HEK293 (cell line): ENCODE data around the gene RETREG2.

Experiments
- REPIN1 ChIP-seq: fragments of 450-650 bp; formaldehyde crosslinking; IDR thresholded peaks from 2 replicates; pipeline ENCODE4 v1.5.1; 2017; ENCODE audit warnings: missing biosample characterization, missing genetic modification characterization, low read depth
- ZBTB10 ChIP-seq: fragments of 450-650 bp; formaldehyde crosslinking; IDR thresholded peaks from 2 replicates; pipeline ENCODE4 v1.5.1; 2016; ENCODE audit warnings: missing biosample characterization, missing genetic modification characterization
- ZNF10 ChIP-seq: fragments of 450-650 bp; formaldehyde crosslinking; IDR thresholded peaks from 2 replicates; pipeline ENCODE4 v1.5.1; 2017; ENCODE audit warnings: missing biosample characterization, missing genetic modification characterization
- ZNF391 ChIP-seq: fragments of 450-650 bp; formaldehyde crosslinking; IDR thresholded peaks from 2 replicates; pipeline ENCODE4 v1.5.1; 2016; ENCODE audit warnings: low read depth, missing biosample characterization, missing genetic modification characterization, borderline replicate concordance
- ZNF792 ChIP-seq: fragments of 450-650 bp; formaldehyde crosslinking; IDR thresholded peaks from 2 replicates; pipeline ENCODE4 v1.5.1; 2016; ENCODE audit warnings: missing biosample characterization, missing genetic modification characterization
- TF ChIP-seq, protein P1 (sequence below): fragments of 450-650 bp; formaldehyde crosslinking; IDR thresholded peaks from 2 replicates; pipeline ENCODE4 v1.5.1; 2016; ENCODE audit warnings: missing biosample characterization, missing genetic modification characterization
- TF ChIP-seq, protein P2 (sequence below): fragments of 450-650 bp; formaldehyde crosslinking; IDR thresholded peaks from 2 replicates; pipeline ENCODE4 v1.5.1; 2016; ENCODE audit warnings: missing biosample characterization, missing genetic modification characterization

DNA sequence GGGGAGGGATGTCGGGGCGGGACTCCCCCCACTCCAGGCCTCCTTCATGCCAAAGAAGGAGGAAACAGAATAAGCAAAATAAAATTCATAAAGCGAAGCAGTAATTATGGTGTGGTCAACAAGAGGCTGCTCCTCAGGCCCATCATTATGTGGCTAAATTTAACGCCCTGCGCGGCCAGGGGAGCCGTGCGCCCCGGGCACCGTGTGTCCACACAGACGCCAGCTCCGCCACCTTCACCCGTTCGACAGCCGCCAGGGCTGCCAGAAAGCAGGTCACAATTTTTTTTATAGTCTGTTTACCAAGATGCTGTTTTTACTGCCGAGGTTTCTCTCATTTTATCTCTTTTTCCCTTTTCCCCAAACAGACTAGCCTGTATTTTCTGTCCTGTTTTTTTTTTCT, 48.5 kb upstream of the RETREG2 start:
- TF ChIP-seq ZNF792 (tag by site-specific recombination) (no peak), ZBTB10 (tag by site-specific recombination) (no peak), REPIN1 (tag by site-specific recombination) (no peak), ZNF10 (tag by site-specific recombination) (no peak), ZNF391 (tag by site-specific recombination) (no peak)
- TF ChIP-seq, protein P1, sequence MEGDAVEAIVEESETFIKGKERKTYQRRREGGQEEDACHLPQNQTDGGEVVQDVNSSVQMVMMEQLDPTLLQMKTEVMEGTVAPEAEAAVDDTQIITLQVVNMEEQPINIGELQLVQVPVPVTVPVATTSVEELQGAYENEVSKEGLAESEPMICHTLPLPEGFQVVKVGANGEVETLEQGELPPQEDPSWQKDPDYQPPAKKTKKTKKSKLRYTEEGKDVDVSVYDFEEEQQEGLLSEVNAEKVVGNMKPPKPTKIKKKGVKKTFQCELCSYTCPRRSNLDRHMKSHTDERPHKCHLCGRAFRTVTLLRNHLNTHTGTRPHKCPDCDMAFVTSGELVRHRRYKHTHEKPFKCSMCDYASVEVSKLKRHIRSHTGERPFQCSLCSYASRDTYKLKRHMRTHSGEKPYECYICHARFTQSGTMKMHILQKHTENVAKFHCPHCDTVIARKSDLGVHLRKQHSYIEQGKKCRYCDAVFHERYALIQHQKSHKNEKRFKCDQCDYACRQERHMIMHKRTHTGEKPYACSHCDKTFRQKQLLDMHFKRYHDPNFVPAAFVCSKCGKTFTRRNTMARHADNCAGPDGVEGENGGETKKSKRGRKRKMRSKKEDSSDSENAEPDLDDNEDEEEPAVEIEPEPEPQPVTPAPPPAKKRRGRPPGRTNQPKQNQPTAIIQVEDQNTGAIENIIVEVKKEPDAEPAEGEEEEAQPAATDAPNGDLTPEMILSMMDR = no peak
- TF ChIP-seq, protein P2, sequence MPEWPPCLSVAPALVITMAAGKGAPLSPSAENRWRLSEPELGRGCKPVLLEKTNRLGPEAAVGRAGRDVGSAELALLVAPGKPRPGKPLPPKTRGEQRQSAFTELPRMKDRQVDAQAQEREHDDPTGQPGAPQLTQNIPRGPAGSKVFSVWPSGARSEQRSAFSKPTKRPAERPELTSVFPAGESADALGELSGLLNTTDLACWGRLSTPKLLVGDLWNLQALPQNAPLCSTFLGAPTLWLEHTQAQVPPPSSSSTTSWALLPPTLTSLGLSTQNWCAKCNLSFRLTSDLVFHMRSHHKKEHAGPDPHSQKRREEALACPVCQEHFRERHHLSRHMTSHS = no peak
